ELF-1 (cell line): ENCODE results near the gene DCC.

Source experiments
- DNase-seq: peaks from one replicate; pipeline ENCODE4 v3.0.0-alpha.2; 2016; ENCODE audit warnings: low read depth, low spot score

Gene DCC

GRCh38 chr18:52496426-52496825, 156.4 kb downstream of the DCC start:
- DNase-seq = no peak

- DNase-seq = no peak
Observed at GRCh38 chr18:52499016-52499415, 159.0 kb downstream of the DCC start.

GRCh38 chr18:52499644-52500043, 159.6 kb downstream of the DCC start:
- no peak for DNase-seq

GRCh38 chr18:52504589-52504988, 164.6 kb downstream of the DCC start:
- DNase-seq = no peak

GRCh38 chr18:52510139-52510538, 170.1 kb downstream of the DCC start:
- no peak for DNase-seq

- no peak for DNase-seq
Observed at GRCh38 chr18:52518086-52518485, 178.1 kb downstream of the DCC start.

GRCh38 chr18:52519021-52519420, 179.0 kb downstream of the DCC start:
- no peak for DNase-seq

GRCh38 chr18:52523566-52523965, 183.6 kb downstream of the DCC start:
- no peak for DNase-seq

- DNase-seq = no peak
Observed at GRCh38 chr18:52531836-52532235, 191.8 kb downstream of the DCC start.

GRCh38 chr18:52536039-52536438, 196.0 kb downstream of the DCC start:
- no peak for DNase-seq

- no peak for DNase-seq
Observed at GRCh38 chr18:52537261-52537660, 197.3 kb downstream of the DCC start.

GRCh38 chr18:52541056-52541455, 201.1 kb downstream of the DCC start:
- DNase-seq = no peak

GRCh38 chr18:52544086-52544485, 204.1 kb downstream of the DCC start:
- no peak for DNase-seq

GRCh38 chr18:52546686-52547346, 206.8 kb downstream of the DCC start:
- no peak for DNase-seq

- no peak for DNase-seq
Observed at GRCh38 chr18:52553441-52553840, 213.4 kb downstream of the DCC start.

- no peak for DNase-seq
Observed at GRCh38 chr18:52554180-52554579, 214.2 kb downstream of the DCC start.

- no peak for DNase-seq
Observed at GRCh38 chr18:52567360-52567759, 227.4 kb downstream of the DCC start.

GRCh38 chr18:52569492-52569891, 229.5 kb downstream of the DCC start:
- DNase-seq = no peak

GRCh38 chr18:52570975-52571374, 231.0 kb downstream of the DCC start:
- DNase-seq = no peak

GRCh38 chr18:52572036-52573000, 232.3 kb downstream of the DCC start:
- DNase-seq = no peak

GRCh38 chr18:52577795-52578194, 237.8 kb downstream of the DCC start:
- DNase-seq = no peak

- no peak for DNase-seq
Observed at GRCh38 chr18:52582061-52582460, 242.1 kb downstream of the DCC start.

GRCh38 chr18:52582516-52582915, 242.5 kb downstream of the DCC start:
- DNase-seq = no peak
